Fibroblast of lung (primary cell): ENCODE measurements around the gene HGS.

Experiments
- CTCF ChIP-seq, 2 donors: IDR thresholded peaks in 1 of 2; conservative IDR thresholded peaks in 1 of 2; 1 replicate in 1 of 2; 2 replicates in 1 of 2; pipeline ENCODE4 v1.5.1; 2011 to 2012; ENCODE audit warnings: low read length in 2 of 2, control low read depth in 1 of 2, inconsistent platforms in 1 of 2, low read depth in 1 of 2, mild to moderate bottlenecking in 1 of 2
- EZH2 ChIP-seq: IDR thresholded peaks from 2 replicates; pipeline ENCODE4 v1.5.1; 2012; ENCODE audit warnings: low read length, control low read depth, mild to moderate bottlenecking; ENCODE audit errors: missing control alignments

- TF ChIP-seq CTCF (conservative IDR thresholded peaks at IDR 0.05 in 1 of 2, IDR thresholded peaks at IDR 0.05 in 1 of 2; ENCODE audit: low read depth in 1 of 2, low read length in 2 of 2) (no peak), EZH2 (no peak)
Measured at GRCh38 chr17:81716674-81716996, 32.8 kb downstream of the HGS start.
